ENCODE measurements around the gene M1AP.

Gene M1AP

DNA sequence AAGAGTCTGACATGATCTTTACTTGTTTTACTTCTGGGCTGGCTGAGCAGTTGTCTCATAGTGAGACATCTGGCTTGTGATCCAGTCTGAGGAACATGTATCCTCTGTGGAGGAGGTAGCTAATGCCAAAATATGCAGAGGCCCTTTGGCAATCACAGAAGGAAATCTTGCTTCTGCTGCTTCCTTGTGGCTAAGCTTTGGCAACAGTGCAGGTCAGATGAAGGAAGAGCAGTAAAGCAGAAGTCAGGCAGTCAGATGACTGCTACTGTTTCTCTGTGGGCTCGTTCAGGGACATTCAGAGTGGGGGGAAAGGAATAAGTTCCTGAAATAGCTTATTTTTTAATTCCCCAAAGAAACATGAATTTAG lies 71.3 kb downstream of the M1AP start:
- no peaks in the 10 kb centered on the region for H3K27me3 ChIP-seq
- no peaks in the 10 kb centered on the region for H3K4me1 ChIP-seq
- H3K36me3 ChIP-seq = no peaks in the 10 kb centered on the region
- DNase-seq = no peak
- H3K9me3 ChIP-seq = no peaks in the 10 kb centered on the region
- TF ChIP-seq, protein P1, sequence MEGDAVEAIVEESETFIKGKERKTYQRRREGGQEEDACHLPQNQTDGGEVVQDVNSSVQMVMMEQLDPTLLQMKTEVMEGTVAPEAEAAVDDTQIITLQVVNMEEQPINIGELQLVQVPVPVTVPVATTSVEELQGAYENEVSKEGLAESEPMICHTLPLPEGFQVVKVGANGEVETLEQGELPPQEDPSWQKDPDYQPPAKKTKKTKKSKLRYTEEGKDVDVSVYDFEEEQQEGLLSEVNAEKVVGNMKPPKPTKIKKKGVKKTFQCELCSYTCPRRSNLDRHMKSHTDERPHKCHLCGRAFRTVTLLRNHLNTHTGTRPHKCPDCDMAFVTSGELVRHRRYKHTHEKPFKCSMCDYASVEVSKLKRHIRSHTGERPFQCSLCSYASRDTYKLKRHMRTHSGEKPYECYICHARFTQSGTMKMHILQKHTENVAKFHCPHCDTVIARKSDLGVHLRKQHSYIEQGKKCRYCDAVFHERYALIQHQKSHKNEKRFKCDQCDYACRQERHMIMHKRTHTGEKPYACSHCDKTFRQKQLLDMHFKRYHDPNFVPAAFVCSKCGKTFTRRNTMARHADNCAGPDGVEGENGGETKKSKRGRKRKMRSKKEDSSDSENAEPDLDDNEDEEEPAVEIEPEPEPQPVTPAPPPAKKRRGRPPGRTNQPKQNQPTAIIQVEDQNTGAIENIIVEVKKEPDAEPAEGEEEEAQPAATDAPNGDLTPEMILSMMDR (IDR thresholded peaks at IDR 0.05; ENCODE audit: low read depth, low read length) = no peak
- H3K4me3 ChIP-seq (ENCODE audit: low read depth, low read length) = no peak overlapping the region

DNA sequence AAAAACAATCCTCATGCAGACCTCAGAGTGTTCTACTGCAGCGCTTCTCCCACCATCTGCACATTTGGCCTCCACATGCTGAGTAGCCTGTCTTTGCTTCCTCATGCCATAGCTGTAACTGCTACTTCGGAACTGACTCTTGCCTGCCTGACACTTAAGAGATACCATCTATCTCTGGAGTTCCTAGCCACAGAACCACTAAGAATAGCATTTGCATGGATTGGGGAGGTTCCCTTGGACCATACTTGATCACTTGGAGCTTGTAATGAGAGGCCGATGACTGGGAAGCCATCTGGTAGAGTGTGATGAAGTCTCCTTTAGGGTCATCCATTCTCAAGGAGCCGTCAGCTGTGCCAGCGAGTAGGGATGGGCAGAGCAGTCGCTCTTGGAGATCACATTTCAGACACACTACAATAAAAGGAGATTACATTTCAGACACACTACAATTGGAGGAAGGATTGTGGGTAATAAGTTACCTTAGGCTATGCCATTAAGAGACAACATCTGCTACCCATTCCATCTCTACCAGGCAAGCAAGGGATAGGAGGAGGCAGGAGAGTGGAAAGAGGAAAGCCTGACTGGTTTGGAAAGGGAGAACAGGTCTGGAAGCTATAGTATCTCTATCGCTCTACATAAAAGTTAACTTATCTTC lies 71.8 kb downstream of the M1AP start:
- no peaks in the 10 kb centered on the region for H3K27me3 ChIP-seq
- H3K9me3 ChIP-seq = no peaks in the 10 kb centered on the region
- H3K4me3 ChIP-seq (ENCODE audit: low read depth, low read length) = no peak overlapping the region
- no peak for DNase-seq
- H3K36me3 ChIP-seq = no peaks in the 10 kb centered on the region
- H3K4me1 ChIP-seq = no peaks in the 10 kb centered on the region
- TF ChIP-seq, protein P1 (IDR thresholded peaks at IDR 0.05; ENCODE audit: low read depth, low read length) = no peak

DNA sequence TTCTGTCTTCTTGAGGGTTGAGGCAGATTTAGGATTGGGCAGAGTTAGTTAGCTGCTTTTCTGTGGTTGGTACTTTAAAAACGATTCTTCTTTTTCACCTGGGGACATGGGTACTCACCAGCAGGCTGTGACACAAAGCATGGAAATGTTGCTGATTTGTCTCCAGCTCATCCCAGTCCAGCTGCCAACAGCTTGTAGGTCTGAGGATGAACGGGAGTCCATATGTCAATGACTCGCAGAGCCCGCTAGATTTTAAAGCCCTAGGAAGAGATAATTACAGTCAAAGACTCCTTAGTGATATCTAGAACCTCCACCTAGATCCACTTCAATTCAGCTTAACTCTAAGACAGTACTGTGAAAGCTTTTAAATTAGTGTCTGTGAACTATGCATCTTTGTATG lies 72.8 kb downstream of the M1AP start:
- DNase-seq = no peak
- Histone ChIP-seq H3K4me1 (no peaks in the 10 kb centered on the region), H3K9me3 (no peaks in the 10 kb centered on the region), H3K4me3 (ENCODE audit: low read depth, low read length) (no peak overlapping the region), H3K27me3 (no peaks in the 10 kb centered on the region), H3K36me3 (no peaks in the 10 kb centered on the region)
- TF ChIP-seq, protein P1 (IDR thresholded peaks at IDR 0.05; ENCODE audit: low read depth, low read length) = no peak

GRCh38 chr2:74573747-74574562 lies 74.2 kb downstream of the M1AP start:
- Histone ChIP-seq H3K4me3 (ENCODE audit: low read depth, low read length) (no peak overlapping the region), H3K9me3 (no peaks in the 10 kb centered on the region), H3K27me3 (no peaks in the 10 kb centered on the region), H3K4me1 (no peaks in the 10 kb centered on the region), H3K36me3 (no peaks in the 10 kb centered on the region)
- TF ChIP-seq, protein P1 (IDR thresholded peaks at IDR 0.05; ENCODE audit: low read depth, low read length) = no peak
- DNase-seq = no peak

DNA sequence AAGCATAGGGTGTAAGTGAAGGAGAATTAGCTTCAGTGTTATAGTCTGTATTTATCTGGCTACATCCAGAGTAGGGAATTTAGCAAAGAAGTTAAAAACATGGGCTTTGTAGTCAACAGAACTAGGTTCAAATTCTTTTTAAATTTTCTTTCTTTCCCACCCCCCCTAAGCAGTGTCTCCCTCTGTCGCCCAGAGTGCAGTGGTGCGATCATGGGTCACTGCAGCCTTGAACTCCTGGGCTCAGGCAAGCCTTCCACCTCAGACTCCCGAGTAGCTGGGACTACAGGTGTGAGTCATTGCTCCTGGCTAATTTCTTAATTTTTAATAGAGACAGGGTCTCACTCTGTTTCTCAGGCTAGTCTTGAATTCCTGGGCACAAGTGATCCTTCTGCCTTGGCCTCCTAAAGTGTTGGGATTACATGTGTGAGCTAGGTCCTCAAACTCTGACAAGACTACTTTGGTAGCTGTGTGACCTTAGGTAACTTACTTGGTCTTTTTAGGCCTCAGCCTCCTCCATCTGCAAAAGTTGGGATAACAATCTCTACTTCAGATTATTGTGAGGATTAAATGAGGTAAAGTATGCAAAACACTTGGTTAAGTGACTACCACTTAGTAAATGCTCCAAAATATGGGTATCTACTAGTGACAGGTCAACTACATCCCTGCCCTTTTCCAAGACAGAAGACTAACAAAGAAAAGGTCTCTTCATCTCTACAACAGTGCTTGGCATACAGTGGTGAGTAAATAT lies 75.8 kb downstream of the M1AP start:
- no peak for DNase-seq
- Histone ChIP-seq H3K36me3 (no peaks in the 10 kb centered on the region), H3K27me3 (no peaks in the 10 kb centered on the region), H3K4me1 (no peaks in the 10 kb centered on the region), H3K9me3 (no peaks in the 10 kb centered on the region), H3K4me3 (ENCODE audit: low read depth, low read length) (no peak overlapping the region)
- TF ChIP-seq, protein P1 (IDR thresholded peaks at IDR 0.05; ENCODE audit: low read depth, low read length) = no peak

Measured in BE2C (cell line).